ENCODE results near the gene CRYZL1. TPM values are rescaled to one million over a fixed set of nuclear protein-coding genes. Genes with fewer than 3 reads are reported as not detected.

The CRYZL1 gene
- total and polyA plus RNA-seq, 5 donors from 2014 or later: 27.2 to 35.7 (median 31.5) TPM

DNA sequence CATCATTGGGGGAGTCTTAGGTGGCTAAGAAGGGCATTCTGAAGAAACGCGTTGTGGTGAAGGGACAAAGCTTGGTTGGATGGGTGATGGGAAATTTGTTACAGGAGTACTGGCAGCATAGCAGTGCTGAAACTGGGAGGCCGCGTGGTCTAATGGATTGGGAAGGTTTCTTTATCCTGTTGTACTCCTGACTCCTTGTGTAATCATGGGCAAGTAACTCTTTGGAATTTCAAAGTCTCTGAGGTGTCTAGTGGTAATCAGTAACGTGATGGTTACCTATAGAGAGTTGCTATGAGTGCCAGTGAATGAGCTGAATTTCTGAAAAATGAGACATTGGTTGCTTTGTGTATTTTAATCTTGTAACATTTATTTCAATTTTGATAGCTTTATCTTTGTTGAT, 71.5 kb downstream of the CRYZL1 start:
- no peak for DNase-seq
- peaks cover 78% of the 10 kb centered on the region for H3K36me3 ChIP-seq (ENCODE audit: control insufficient read depth, insufficient read depth, low read length)
- H3K4me3 ChIP-seq (ENCODE audit: low read depth, low read length): no peak overlapping the region
- H3K36me3 Mint-ChIP-seq: peaks cover 40% of the 10 kb centered on the region
- peak overlapping the region; percentile 30 for H3K27ac ChIP-seq (ENCODE audit: insufficient read depth, low read length, poor library complexity, severe bottlenecking)
- H3K27ac Mint-ChIP-seq: peak overlapping the region; percentile 23 to 87 (median 72)
- H3K4me1 ChIP-seq (ENCODE audit: control insufficient read depth, insufficient read depth, low read length, poor library complexity, severe bottlenecking): peaks cover 3% of the 10 kb centered on the region
- H3K9me3 ChIP-seq (ENCODE audit: control insufficient read depth in 2 of 2, low read length in 2 of 2): no peaks in the 10 kb centered on the region
- H3K4me1 Mint-ChIP-seq: peaks cover 9 to 46% (median 36%) of the 10 kb centered on the region in 4 donors
- no peaks in the 10 kb centered on the region for H3K27me3 ChIP-seq (ENCODE audit: control insufficient read depth, insufficient read depth, low read length)
- H3K9me3 Mint-ChIP-seq: no peaks in the 10 kb centered on the region
- ATAC-seq (ENCODE audit: low read depth in 2 of 2): no peak
- H3K27me3 Mint-ChIP-seq: no peaks in the 10 kb centered on the region
- H3K4me3 Mint-ChIP-seq: peak overlapping the region in 2 of 4 donors; percentile 48 to 74

DNA sequence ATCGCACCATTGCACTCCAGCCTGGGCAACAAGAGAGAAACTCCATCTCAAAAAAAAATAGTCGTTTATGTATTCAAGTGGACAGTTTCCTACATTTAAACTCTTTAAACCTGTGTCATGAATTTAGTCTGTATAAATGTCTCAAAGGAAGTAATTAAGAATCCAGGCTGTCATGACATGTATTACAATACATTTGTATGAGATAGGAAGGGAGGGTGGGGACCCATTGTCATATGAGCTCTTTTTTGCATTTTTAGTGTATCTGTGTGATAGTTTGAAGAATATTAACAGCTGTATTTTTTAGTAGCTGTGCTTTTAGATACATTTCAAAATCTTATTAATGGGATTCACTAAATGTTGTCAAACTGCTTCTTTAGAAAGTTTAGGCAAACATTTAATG, 73.1 kb downstream of the CRYZL1 start:
- peaks cover 37% of the 10 kb centered on the region for H3K36me3 Mint-ChIP-seq
- no peak overlapping the region for H3K4me3 ChIP-seq (ENCODE audit: low read depth, low read length)

DNA sequence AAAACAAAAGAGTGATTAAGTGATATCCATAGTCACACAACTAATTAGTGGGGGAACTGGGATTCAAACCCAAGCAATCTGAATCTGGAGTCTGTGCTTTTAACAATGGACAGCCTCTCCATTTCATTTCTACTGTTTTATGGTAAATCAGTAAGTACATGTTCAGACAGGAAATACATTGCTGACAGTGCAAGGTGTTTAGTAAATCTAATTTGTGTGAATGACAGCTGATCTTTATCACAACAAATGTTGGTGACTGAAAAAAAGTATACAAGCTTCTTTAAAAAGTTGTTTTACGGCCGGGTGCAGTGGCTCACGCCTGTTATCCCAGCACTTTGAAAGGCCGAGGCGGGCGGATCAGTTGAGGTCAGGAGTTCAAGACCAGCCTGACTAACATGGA, 73.6 kb downstream of the CRYZL1 start:
- Histone ChIP-seq H3K27me3 (ENCODE audit: control insufficient read depth, insufficient read depth, low read length) (no peaks in the 10 kb centered on the region), H3K36me3 (ENCODE audit: control insufficient read depth, insufficient read depth, low read length) (peaks cover 72% of the 10 kb centered on the region), H3K9me3 (ENCODE audit: control insufficient read depth in 2 of 2, low read length in 2 of 2) (no peaks in the 10 kb centered on the region), H3K4me3 (ENCODE audit: low read depth, low read length) (no peak overlapping the region), H3K27ac (ENCODE audit: insufficient read depth, low read length, poor library complexity, severe bottlenecking) (no peak overlapping the region), H3K4me1 (ENCODE audit: control insufficient read depth, insufficient read depth, low read length, poor library complexity, severe bottlenecking) (peaks cover 3% of the 10 kb centered on the region)
- no peak for DNase-seq
- ATAC-seq (ENCODE audit: low read depth in 2 of 2): no peak
- peaks cover 16 to 56% (median 40%) of the 10 kb centered on the region in 4 donors for H3K4me1 Mint-ChIP-seq
- no peaks in the 10 kb centered on the region for H3K27me3 Mint-ChIP-seq
- H3K4me3 Mint-ChIP-seq: no peak overlapping the region
- H3K36me3 Mint-ChIP-seq: peaks cover 34% of the 10 kb centered on the region
- H3K27ac Mint-ChIP-seq: peak overlapping the region in 2 of 3 donors; percentile 47 to 74
- H3K9me3 Mint-ChIP-seq: no peaks in the 10 kb centered on the region

More for the DNA sequence above, 73.1 kb downstream of the CRYZL1 start:
- Histone ChIP-seq H3K27me3 (ENCODE audit: control insufficient read depth, insufficient read depth, low read length) (no peaks in the 10 kb centered on the region), H3K36me3 (ENCODE audit: control insufficient read depth, insufficient read depth, low read length) (peaks cover 74% of the 10 kb centered on the region), H3K9me3 (ENCODE audit: control insufficient read depth in 2 of 2, low read length in 2 of 2) (no peaks in the 10 kb centered on the region), H3K27ac (ENCODE audit: insufficient read depth, low read length, poor library complexity, severe bottlenecking) (no peak overlapping the region), H3K4me1 (ENCODE audit: control insufficient read depth, insufficient read depth, low read length, poor library complexity, severe bottlenecking) (peaks cover 3% of the 10 kb centered on the region)
- ATAC-seq (ENCODE audit: low read depth in 2 of 2) (no peak), DNase-seq (no peak)
- H3K4me3 Mint-ChIP-seq: peak overlapping the region in 1 of 4 donors; percentile 10
- no peaks in the 10 kb centered on the region for H3K9me3 Mint-ChIP-seq
- peaks cover 15 to 55% (median 39%) of the 10 kb centered on the region in 4 donors for H3K4me1 Mint-ChIP-seq
- H3K27me3 Mint-ChIP-seq: no peaks in the 10 kb centered on the region
- no peak overlapping the region for H3K27ac Mint-ChIP-seq

DNA sequence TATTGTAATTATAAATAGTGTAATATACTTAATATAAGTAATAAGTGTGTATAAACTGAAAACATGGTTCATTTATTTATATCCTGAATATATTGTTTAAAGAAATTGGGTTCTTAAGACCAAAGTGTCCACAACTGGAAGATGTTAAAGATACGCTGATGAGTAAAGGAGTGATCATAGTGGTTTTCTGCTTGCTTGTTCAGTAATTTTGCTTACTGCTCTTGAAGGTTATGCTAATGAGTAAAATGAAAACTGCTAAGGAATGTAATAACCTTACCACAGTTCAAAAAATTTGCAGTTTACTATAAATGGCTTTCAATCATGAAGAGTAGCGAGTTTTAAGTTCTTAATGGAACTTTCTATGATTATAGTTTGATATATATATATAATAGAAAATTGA, 75.0 kb downstream of the CRYZL1 start:
- no peak overlapping the region for H3K4me3 ChIP-seq (ENCODE audit: low read depth, low read length)
- H3K4me3 Mint-ChIP-seq: no peak overlapping the region
- H3K36me3 Mint-ChIP-seq: peaks cover 31% of the 10 kb centered on the region
- no peak for ATAC-seq (ENCODE audit: low read depth in 2 of 2)
- peak overlapping the region; percentile 6 for H3K27ac ChIP-seq (ENCODE audit: insufficient read depth, low read length, poor library complexity, severe bottlenecking)
- peaks cover 23 to 59% (median 36%) of the 10 kb centered on the region in 4 donors for H3K4me1 Mint-ChIP-seq
- peaks cover 8% of the 10 kb centered on the region for H3K4me1 ChIP-seq (ENCODE audit: control insufficient read depth, insufficient read depth, low read length, poor library complexity, severe bottlenecking)
- no peaks in the 10 kb centered on the region for H3K27me3 Mint-ChIP-seq
- H3K9me3 Mint-ChIP-seq: no peaks in the 10 kb centered on the region
- no peak for DNase-seq
- H3K9me3 ChIP-seq (ENCODE audit: control insufficient read depth in 2 of 2, low read length in 2 of 2): no peaks in the 10 kb centered on the region
- no peaks in the 10 kb centered on the region for H3K27me3 ChIP-seq (ENCODE audit: control insufficient read depth, insufficient read depth, low read length)
- no peak overlapping the region for H3K27ac Mint-ChIP-seq
- H3K36me3 ChIP-seq (ENCODE audit: control insufficient read depth, insufficient read depth, low read length): peaks cover 72% of the 10 kb centered on the region

DNA sequence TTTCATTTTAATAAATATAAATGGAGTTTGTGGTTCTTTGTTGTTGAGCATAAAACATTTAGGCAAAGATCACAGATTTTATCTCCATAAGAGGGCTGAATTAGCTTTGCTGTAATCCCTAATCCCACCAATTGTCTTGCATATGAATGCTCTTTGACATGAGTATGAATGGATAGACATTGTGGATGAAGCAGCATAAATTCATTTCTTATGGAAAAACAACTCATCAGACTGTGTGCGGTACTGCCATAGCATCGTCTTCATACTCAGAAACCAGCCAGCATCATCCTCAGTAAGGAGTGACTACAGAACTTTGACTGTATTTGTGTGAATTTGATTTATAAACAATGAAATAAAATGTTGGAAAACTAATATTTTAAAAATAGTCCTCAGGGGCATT, 79.2 kb downstream of the CRYZL1 start:
- H3K36me3 ChIP-seq (ENCODE audit: control insufficient read depth, insufficient read depth, low read length): peaks cover 74% of the 10 kb centered on the region
- peak overlapping the region; percentile 19 for H3K27ac ChIP-seq (ENCODE audit: insufficient read depth, low read length, poor library complexity, severe bottlenecking)
- H3K36me3 Mint-ChIP-seq: peaks cover 54% of the 10 kb centered on the region
- peaks cover 38 to 67% (median 52%) of the 10 kb centered on the region in 4 donors for H3K4me1 Mint-ChIP-seq
- no peak for ATAC-seq (ENCODE audit: low read depth in 2 of 2)
- H3K27me3 Mint-ChIP-seq: no peaks in the 10 kb centered on the region
- no peak overlapping the region for H3K27ac Mint-ChIP-seq
- H3K9me3 Mint-ChIP-seq: no peaks in the 10 kb centered on the region
- no peak overlapping the region for H3K4me3 Mint-ChIP-seq
- no peaks in the 10 kb centered on the region for H3K9me3 ChIP-seq (ENCODE audit: control insufficient read depth in 2 of 2, low read length in 2 of 2)
- H3K4me3 ChIP-seq (ENCODE audit: low read depth, low read length): no peak overlapping the region
- DNase-seq: no peak
- H3K4me1 ChIP-seq (ENCODE audit: control insufficient read depth, insufficient read depth, low read length, poor library complexity, severe bottlenecking): peaks cover 14% of the 10 kb centered on the region
- no peaks in the 10 kb centered on the region for H3K27me3 ChIP-seq (ENCODE audit: control insufficient read depth, insufficient read depth, low read length)

DNA sequence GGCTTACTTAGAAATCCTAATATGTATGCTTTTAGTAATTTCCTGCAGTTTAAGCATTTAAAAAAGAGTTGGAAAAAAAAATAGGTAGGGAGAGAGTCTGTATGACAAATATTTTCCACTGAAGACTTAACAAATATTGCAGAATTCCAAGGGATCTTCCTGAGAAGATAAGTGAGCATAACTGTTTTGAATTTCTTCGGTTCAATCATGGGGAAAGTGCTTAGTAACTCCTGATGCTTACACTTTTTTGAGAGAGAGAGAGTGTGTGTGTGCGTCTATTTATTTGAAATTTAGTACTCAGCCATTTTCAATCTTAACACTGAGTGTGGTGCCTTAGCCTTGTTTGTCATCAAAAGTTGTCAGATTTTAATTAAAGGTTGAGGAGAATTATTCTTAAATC, 80.2 kb downstream of the CRYZL1 start:
- no peak for DNase-seq
- Mint-ChIP-seq H3K9me3 (no peaks in the 10 kb centered on the region), H3K27ac (peak overlapping the region in 2 of 3 donors; percentile 43), H3K4me1 (peaks cover 38 to 72% (median 55%) of the 10 kb centered on the region in 4 donors), H3K27me3 (no peaks in the 10 kb centered on the region), H3K4me3 (no peak overlapping the region), H3K36me3 (peaks cover 60% of the 10 kb centered on the region)
- Histone ChIP-seq H3K4me1 (ENCODE audit: control insufficient read depth, insufficient read depth, low read length, poor library complexity, severe bottlenecking) (peaks cover 18% of the 10 kb centered on the region), H3K36me3 (ENCODE audit: control insufficient read depth, insufficient read depth, low read length) (peaks cover 78% of the 10 kb centered on the region), H3K4me3 (ENCODE audit: low read depth, low read length) (no peak overlapping the region), H3K27ac (ENCODE audit: insufficient read depth, low read length, poor library complexity, severe bottlenecking) (no peak overlapping the region), H3K9me3 (ENCODE audit: control insufficient read depth in 2 of 2, low read length in 2 of 2) (no peaks in the 10 kb centered on the region), H3K27me3 (ENCODE audit: control insufficient read depth, insufficient read depth, low read length) (no peaks in the 10 kb centered on the region)
- no peak for ATAC-seq (ENCODE audit: low read depth in 2 of 2)

DNA sequence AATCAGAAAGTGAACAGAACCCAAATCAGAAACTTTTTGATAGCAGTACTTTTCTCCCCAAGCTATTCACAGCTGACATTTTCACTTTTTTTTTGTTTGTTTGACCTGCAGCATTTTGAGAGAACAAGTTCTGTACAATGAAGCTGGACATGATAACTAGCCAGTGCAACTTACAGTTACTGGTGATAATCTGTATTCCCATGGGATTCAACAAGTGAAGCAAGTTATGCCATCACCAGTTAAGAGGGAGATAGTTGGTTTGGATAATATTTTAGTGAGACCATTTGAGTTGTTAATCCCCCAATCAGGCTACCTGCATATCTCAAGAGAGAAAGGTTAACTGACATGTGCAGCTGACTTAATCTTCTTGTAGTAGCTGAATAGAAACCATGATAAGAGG, 80.6 kb downstream of the CRYZL1 start:
- Histone ChIP-seq H3K4me1 (ENCODE audit: control insufficient read depth, insufficient read depth, low read length, poor library complexity, severe bottlenecking) (peaks cover 18% of the 10 kb centered on the region), H3K4me3 (ENCODE audit: low read depth, low read length) (no peak overlapping the region), H3K27me3 (ENCODE audit: control insufficient read depth, insufficient read depth, low read length) (no peaks in the 10 kb centered on the region), H3K36me3 (ENCODE audit: control insufficient read depth, insufficient read depth, low read length) (peaks cover 78% of the 10 kb centered on the region), H3K9me3 (ENCODE audit: control insufficient read depth in 2 of 2, low read length in 2 of 2) (no peaks in the 10 kb centered on the region), H3K27ac (ENCODE audit: insufficient read depth, low read length, poor library complexity, severe bottlenecking) (peak overlapping the region; percentile 19)
- Mint-ChIP-seq H3K9me3 (no peaks in the 10 kb centered on the region), H3K27ac (peak overlapping the region in 2 of 3 donors; percentile 1 to 43), H3K4me3 (no peak overlapping the region), H3K27me3 (no peaks in the 10 kb centered on the region), H3K36me3 (peaks cover 64% of the 10 kb centered on the region), H3K4me1 (peaks cover 42 to 75% (median 58%) of the 10 kb centered on the region in 4 donors)
- DNase-seq (no peak), ATAC-seq (ENCODE audit: low read depth in 2 of 2) (no peak)

DNA sequence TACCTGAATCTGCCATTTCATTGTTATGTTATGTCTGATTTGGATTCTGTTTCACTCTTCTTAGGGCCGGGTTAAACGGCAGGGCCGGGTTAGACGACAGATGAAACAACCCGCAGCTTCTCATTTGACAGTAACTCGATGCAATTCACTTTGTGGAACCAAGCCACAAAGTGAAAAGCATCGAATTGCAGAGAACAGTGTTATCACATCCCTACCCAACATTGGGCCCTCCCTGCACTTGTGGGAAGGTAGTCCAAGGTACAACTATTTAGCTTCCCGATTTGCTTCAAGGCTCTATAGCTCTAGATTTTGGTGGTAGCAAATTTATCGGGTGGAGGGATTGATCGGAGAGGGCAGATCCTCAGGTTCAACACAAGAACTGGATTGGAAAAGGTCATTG, 81.7 kb downstream of the CRYZL1 start:
- no peak overlapping the region for H3K27ac Mint-ChIP-seq
- H3K27ac ChIP-seq (ENCODE audit: insufficient read depth, low read length, poor library complexity, severe bottlenecking): no peak overlapping the region
- H3K27me3 ChIP-seq (ENCODE audit: control insufficient read depth, insufficient read depth, low read length): no peaks in the 10 kb centered on the region
- no peaks in the 10 kb centered on the region for H3K9me3 Mint-ChIP-seq
- no peaks in the 10 kb centered on the region for H3K9me3 ChIP-seq (ENCODE audit: control insufficient read depth in 2 of 2, low read length in 2 of 2)
- H3K4me3 Mint-ChIP-seq: peak overlapping the region in 1 of 4 donors; percentile 32
- peaks cover 46 to 79% (median 63%) of the 10 kb centered on the region in 4 donors for H3K4me1 Mint-ChIP-seq
- H3K36me3 ChIP-seq (ENCODE audit: control insufficient read depth, insufficient read depth, low read length): peaks cover 78% of the 10 kb centered on the region
- no peaks in the 10 kb centered on the region for H3K27me3 Mint-ChIP-seq
- ATAC-seq (ENCODE audit: low read depth in 2 of 2) (no peak), DNase-seq (no peak)
- peaks cover 14% of the 10 kb centered on the region for H3K4me1 ChIP-seq (ENCODE audit: control insufficient read depth, insufficient read depth, low read length, poor library complexity, severe bottlenecking)
- no peak overlapping the region for H3K4me3 ChIP-seq (ENCODE audit: low read depth, low read length)
- peaks cover 69% of the 10 kb centered on the region for H3K36me3 Mint-ChIP-seq

Data from CD4-positive, CD25-positive, alpha-beta regulatory T cell (primary cell).